K562 (cell line): Measurements from ENCODE around the gene DKC1. TPM values are rescaled to one million over a fixed set of nuclear protein-coding genes. Genes with fewer than 3 reads are reported as not detected.
A peak's percentile ranks its signal among the peaks of the same experiment; 100 is the strongest.

Experiments
- CTBP1 ChIP-seq: fragments of 450-650 bp; IDR thresholded peaks from 2 replicates; pipeline ENCODE4 v1.6.1; 2016; ENCODE audit warnings: borderline replicate concordance
- ETV1 ChIP-seq: fragments of 450-650 bp; conservative IDR thresholded peaks from 2 replicates; pipeline ENCODE4 v1.6.1; 2016; ENCODE audit warnings: missing genetic modification characterization, control low read depth, low read depth, missing compliant biosample characterization
- FOXA3 ChIP-seq, 2 experiments: fragments of 450-650 bp in 1 of 2; sonication (generic) in 1 of 2; formaldehyde crosslinking; IDR thresholded peaks in 1 of 2; conservative IDR thresholded peaks in 1 of 2; 2 replicates each; pipeline versions ENCODE4 v1.4.0 to v1.8.0; 2020 to 2022; ENCODE audit warnings: mild to moderate bottlenecking in 2 of 2, missing genetic modification reagents in 1 of 2
- HDAC2 ChIP-seq: fragments of 450-650 bp; IDR thresholded peaks from 2 replicates; pipeline ENCODE4 v1.6.1; 2016; ENCODE audit warnings: mild to moderate bottlenecking
- MEIS2 ChIP-seq: fragments of 450-650 bp; IDR thresholded peaks from 2 replicates; pipeline ENCODE4 v1.6.1; 2014; ENCODE audit warnings: mild to moderate bottlenecking; ENCODE audit not compliant: partially characterized antibody
- RAD21 ChIP-seq, 2 experiments: fragments of 250-450 bp in 1 of 2; fragments of 450-650 bp in 1 of 2; sonication (Bioruptor Pico) in 1 of 2; formaldehyde crosslinking in 1 of 2; IDR thresholded peaks in 1 of 2; conservative IDR thresholded peaks in 1 of 2; 2 replicates each; pipeline versions ENCODE4 v1.4.0 to v1.8.0; 2020 to 2022; ENCODE audit warnings: mild to moderate bottlenecking in 2 of 2, moderate library complexity in 1 of 2
- ZBED1 ChIP-seq: IDR thresholded peaks from 2 replicates; pipeline ENCODE4 v1.6.1; 2014
- ZFX ChIP-seq: sonication (generic); formaldehyde crosslinking; IDR thresholded peaks from 2 replicates; pipeline ENCODE4 v1.8.0; 2022; ENCODE audit warnings: mild to moderate bottlenecking, missing genetic modification reagents, moderate library complexity
- ZNF133 ChIP-seq: fragments of 250-450 bp; sonication (Bioruptor Pico); IDR thresholded peaks from 2 replicates; pipeline ENCODE4 v1.4.0; 2020; ENCODE audit warnings: mild to moderate bottlenecking
- ZNF3 ChIP-seq: fragments of 250-450 bp; sonication (Bioruptor Pico); IDR thresholded peaks from 2 replicates; pipeline ENCODE4 v1.5.0; 2021; ENCODE audit warnings: mild to moderate bottlenecking, moderate library complexity
- ZNF707 ChIP-seq: fragments of 250-450 bp; sonication (Bioruptor Pico); conservative IDR thresholded peaks from 2 replicates; pipeline ENCODE4 v1.8.0; 2022; ENCODE audit warnings: inconsistent platforms, mild to moderate bottlenecking, moderate library complexity
- polyA plus RNA-seq, 8 experiments: library from polyadenylated mRNA; depleted of rRNA in 4 of 8; stranded (reverse) in 5 of 8; unstranded in 3 of 8; fragments of >200 nt; fragmentation: Nextera tagmentation in 2 of 8; fragmentation: Illumina TruSeq in 1 of 8; extraction: Ambion mirVana in 2 of 8; extraction: Trizol in 1 of 8; gene quantifications; 2 replicates each; pipeline versions ENCODE4 v1.2.1 to v1.2.3, GENCODE V29; 2011 to 2014; ENCODE audit warnings: inconsistent platforms in 1 of 8, missing spikeins in 1 of 8
- total RNA-seq, 7 experiments: library from RNA; depleted of rRNA in 6 of 7; stranded (reverse); fragments of >200 nt in 6 of 7; fragmentation: Illumina TruSeq in 2 of 7; extraction: Trizol in 2 of 7; gene quantifications; 2 replicates each; pipeline versions ENCODE4 v1.2.1 to v1.2.3, GENCODE V29; 2011 to 2021; ENCODE audit warnings: low replicate concordance in 1 of 7
- TF ChIP-seq, protein P1 (sequence below): fragments of 250-450 bp; sonication (Bioruptor Pico); IDR thresholded peaks from 2 replicates; pipeline ENCODE4 v1.8.0; 2022; ENCODE audit warnings: moderate library complexity, mild to moderate bottlenecking, inconsistent platforms
- TF ChIP-seq, protein P2 (sequence below): sonication (generic); formaldehyde crosslinking; IDR thresholded peaks from 2 replicates; pipeline ENCODE4 v1.8.0; 2023; ENCODE audit warnings: mild to moderate bottlenecking, missing genetic modification reagents
- TF ChIP-seq, protein P3 (sequence below), 3 experiments: IDR thresholded peaks in 2 of 3; conservative IDR thresholded peaks in 1 of 3; 2 replicates each; pipeline ENCODE4 v1.5.1; 2011 to 2012; ENCODE audit warnings: low read length in 3 of 3, mild to moderate bottlenecking in 3 of 3, control low read depth in 2 of 3, improper control_type of control experiment in 1 of 3, inconsistent platforms in 1 of 3, low read depth in 1 of 3, mixed read lengths in 1 of 3, moderate library complexity in 1 of 3; ENCODE audit not compliant: insufficient read depth in 2 of 3
- TF ChIP-seq, protein P4 (sequence below): fragments of 450-650 bp; IDR thresholded peaks from 2 replicates; pipeline ENCODE4 v1.6.1; 2016
- TF ChIP-seq, protein P5 (sequence below): fragments of 450-650 bp; IDR thresholded peaks from 2 replicates; pipeline ENCODE4 v1.7.1; 2018; ENCODE audit warnings: mild to moderate bottlenecking, low read depth; ENCODE audit not compliant: partially characterized antibody

The DKC1 gene
- total and polyA plus RNA-seq, 9 of the 15 experiments (the other 6 are each of a cell fraction or from before 2014, with no cell fraction given) = 205 to 313 (median 219) TPM

DNA sequence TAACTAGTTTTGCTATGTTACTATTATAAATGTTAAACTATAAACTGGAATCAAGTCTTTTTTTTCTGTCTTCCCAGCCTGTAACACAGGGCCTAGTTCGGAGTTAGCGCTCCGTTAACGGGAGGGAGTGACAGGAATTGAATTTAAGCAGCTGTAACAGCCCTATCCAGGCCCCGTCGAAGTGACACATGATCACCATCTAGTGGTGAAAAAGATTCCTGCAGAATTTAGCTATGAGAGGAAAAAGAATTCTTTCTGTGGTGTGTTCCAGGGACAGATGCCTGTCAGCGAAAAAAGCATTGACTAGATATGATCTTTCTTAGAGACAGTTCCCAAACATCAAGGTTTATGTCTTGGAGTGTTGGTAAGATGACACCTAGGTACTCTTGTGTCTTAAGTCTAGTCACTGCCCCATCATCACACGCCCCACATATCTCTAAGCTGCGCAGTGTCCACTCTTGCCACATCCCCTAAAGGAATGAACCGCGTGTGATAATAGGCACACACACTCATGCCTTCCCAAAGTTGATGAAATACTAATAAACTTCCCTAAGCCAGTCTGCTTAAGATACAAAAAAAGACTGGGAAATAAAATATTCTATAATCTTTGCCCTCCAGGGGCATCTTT lies 13.8 kb upstream of the DKC1 start (continued):
- no peak for TF ChIP-seq ZBED1
- peak; percentile 55; the same call in 1 of the 2 replicates for TF ChIP-seq ZFX (CRISPR knock-in tag)
- peak; percentile 50; the same call in 1 of the 2 replicates for TF ChIP-seq CTBP1
- no peak for TF ChIP-seq ZNF133 (CRISPR knock-in tag)
- TF ChIP-seq, protein P1, sequence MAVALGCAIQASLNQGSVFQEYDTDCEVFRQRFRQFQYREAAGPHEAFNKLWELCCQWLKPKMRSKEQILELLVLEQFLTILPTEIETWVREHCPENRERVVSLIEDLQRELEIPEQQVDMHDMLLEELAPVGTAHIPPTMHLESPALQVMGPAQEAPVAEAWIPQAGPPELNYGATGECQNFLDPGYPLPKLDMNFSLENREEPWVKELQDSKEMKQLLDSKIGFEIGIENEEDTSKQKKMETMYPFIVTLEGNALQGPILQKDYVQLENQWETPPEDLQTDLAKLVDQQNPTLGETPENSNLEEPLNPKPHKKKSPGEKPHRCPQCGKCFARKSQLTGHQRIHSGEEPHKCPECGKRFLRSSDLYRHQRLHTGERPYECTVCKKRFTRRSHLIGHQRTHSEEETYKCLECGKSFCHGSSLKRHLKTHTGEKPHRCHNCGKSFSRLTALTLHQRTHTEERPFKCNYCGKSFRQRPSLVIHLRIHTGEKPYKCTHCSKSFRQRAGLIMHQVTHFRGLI = no peak
- TF ChIP-seq FOXA3 (CRISPR knock-in tag; conservative IDR thresholded peaks at IDR 0.05 in 1 of 2, IDR thresholded peaks at IDR 0.05 in 1 of 2) = no peak
- TF ChIP-seq, protein P2, sequence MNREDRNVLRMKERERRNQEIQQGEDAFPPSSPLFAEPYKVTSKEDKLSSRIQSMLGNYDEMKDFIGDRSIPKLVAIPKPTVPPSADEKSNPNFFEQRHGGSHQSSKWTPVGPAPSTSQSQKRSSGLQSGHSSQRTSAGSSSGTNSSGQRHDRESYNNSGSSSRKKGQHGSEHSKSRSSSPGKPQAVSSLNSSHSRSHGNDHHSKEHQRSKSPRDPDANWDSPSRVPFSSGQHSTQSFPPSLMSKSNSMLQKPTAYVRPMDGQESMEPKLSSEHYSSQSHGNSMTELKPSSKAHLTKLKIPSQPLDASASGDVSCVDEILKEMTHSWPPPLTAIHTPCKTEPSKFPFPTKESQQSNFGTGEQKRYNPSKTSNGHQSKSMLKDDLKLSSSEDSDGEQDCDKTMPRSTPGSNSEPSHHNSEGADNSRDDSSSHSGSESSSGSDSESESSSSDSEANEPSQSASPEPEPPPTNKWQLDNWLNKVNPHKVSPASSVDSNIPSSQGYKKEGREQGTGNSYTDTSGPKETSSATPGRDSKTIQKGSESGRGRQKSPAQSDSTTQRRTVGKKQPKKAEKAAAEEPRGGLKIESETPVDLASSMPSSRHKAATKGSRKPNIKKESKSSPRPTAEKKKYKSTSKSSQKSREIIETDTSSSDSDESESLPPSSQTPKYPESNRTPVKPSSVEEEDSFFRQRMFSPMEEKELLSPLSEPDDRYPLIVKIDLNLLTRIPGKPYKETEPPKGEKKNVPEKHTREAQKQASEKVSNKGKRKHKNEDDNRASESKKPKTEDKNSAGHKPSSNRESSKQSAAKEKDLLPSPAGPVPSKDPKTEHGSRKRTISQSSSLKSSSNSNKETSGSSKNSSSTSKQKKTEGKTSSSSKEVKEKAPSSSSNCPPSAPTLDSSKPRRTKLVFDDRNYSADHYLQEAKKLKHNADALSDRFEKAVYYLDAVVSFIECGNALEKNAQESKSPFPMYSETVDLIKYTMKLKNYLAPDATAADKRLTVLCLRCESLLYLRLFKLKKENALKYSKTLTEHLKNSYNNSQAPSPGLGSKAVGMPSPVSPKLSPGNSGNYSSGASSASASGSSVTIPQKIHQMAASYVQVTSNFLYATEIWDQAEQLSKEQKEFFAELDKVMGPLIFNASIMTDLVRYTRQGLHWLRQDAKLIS (CRISPR knock-in tag) = no peak
- 0 out of 2 replicates have a peak, but pooled peaks have one; percentile 6 for TF ChIP-seq ETV1 (tag)
- 0 out of 2 replicates have a peak, but pooled peaks have one; percentile 24 for TF ChIP-seq HDAC2
- peak; percentile 57 for TF ChIP-seq MEIS2
- TF ChIP-seq, protein P3, sequence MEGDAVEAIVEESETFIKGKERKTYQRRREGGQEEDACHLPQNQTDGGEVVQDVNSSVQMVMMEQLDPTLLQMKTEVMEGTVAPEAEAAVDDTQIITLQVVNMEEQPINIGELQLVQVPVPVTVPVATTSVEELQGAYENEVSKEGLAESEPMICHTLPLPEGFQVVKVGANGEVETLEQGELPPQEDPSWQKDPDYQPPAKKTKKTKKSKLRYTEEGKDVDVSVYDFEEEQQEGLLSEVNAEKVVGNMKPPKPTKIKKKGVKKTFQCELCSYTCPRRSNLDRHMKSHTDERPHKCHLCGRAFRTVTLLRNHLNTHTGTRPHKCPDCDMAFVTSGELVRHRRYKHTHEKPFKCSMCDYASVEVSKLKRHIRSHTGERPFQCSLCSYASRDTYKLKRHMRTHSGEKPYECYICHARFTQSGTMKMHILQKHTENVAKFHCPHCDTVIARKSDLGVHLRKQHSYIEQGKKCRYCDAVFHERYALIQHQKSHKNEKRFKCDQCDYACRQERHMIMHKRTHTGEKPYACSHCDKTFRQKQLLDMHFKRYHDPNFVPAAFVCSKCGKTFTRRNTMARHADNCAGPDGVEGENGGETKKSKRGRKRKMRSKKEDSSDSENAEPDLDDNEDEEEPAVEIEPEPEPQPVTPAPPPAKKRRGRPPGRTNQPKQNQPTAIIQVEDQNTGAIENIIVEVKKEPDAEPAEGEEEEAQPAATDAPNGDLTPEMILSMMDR (IDR thresholded peaks at IDR 0.05 in 2 of 3, conservative IDR thresholded peaks at IDR 0.05 in 1 of 3; ENCODE audit: insufficient read depth in 2 of 3, low read depth in 1 of 3, low read length in 3 of 3) = peak; percentile 68 to 84 (median 81)
- no peak for TF ChIP-seq ZNF707 (CRISPR knock-in tag)
- peak; percentile 77 to 87 for TF ChIP-seq RAD21 (CRISPR knock-in tag; conservative IDR thresholded peaks at IDR 0.05 in 1 of 2, IDR thresholded peaks at IDR 0.05 in 1 of 2)
- TF ChIP-seq, protein P4, sequence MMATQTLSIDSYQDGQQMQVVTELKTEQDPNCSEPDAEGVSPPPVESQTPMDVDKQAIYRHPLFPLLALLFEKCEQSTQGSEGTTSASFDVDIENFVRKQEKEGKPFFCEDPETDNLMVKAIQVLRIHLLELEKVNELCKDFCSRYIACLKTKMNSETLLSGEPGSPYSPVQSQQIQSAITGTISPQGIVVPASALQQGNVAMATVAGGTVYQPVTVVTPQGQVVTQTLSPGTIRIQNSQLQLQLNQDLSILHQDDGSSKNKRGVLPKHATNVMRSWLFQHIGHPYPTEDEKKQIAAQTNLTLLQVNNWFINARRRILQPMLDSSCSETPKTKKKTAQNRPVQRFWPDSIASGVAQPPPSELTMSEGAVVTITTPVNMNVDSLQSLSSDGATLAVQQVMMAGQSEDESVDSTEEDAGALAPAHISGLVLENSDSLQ = peak; percentile 76
- TF ChIP-seq, protein P5, sequence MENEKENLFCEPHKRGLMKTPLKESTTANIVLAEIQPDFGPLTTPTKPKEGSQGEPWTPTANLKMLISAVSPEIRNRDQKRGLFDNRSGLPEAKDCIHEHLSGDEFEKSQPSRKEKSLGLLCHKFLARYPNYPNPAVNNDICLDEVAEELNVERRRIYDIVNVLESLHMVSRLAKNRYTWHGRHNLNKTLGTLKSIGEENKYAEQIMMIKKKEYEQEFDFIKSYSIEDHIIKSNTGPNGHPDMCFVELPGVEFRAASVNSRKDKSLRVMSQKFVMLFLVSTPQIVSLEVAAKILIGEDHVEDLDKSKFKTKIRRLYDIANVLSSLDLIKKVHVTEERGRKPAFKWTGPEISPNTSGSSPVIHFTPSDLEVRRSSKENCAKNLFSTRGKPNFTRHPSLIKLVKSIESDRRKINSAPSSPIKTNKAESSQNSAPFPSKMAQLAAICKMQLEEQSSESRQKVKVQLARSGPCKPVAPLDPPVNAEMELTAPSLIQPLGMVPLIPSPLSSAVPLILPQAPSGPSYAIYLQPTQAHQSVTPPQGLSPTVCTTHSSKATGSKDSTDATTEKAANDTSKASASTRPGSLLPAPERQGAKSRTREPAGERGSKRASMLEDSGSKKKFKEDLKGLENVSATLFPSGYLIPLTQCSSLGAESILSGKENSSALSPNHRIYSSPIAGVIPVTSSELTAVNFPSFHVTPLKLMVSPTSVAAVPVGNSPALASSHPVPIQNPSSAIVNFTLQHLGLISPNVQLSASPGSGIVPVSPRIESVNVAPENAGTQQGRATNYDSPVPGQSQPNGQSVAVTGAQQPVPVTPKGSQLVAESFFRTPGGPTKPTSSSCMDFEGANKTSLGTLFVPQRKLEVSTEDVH = peak; percentile 27
- no peak for TF ChIP-seq ZNF3 (CRISPR knock-in tag)
